ENCODE data around the gene GLA.

The GLA gene

GRCh38 chrX:101407748-101408531 lies at the start of gene GLA, which contains the start of gene HNRNPH2:
TSS of gene GLA (minus strand) at chrX:101407925. CDS start at chrX:101407903, 22 bp downstream.
TSS of gene HNRNPH2 (plus strand) at chrX:101408222. CDS start at chrX:101411989, 3,767 bp downstream.
- ATAC-seq (ENCODE audit: low read depth) (peak; percentile 84), DNase-seq (ENCODE audit: low spot score in 2 of 2) (peak; percentile 67 to 82)
- H3K4me1 Mint-ChIP-seq = peaks cover 21% of the 10 kb centered on the region
- H3K27ac Mint-ChIP-seq = peak within 1 kb of the TSS; percentile 98
- H3K4me3 Mint-ChIP-seq = peak within 1 kb of the TSS; percentile 98
- peaks cover 14% of the 10 kb centered on the region for H3K36me3 Mint-ChIP-seq
- H3K27me3 Mint-ChIP-seq = no peaks in the 10 kb centered on the region
- no peaks in the 10 kb centered on the region for H3K9me3 Mint-ChIP-seq

GRCh38 chrX:101452056-101452455 lies 44.3 kb upstream of the GLA start:
- H3K9me3 Mint-ChIP-seq = peaks cover 5% of the 10 kb centered on the region
- ATAC-seq (ENCODE audit: low read depth) (no peak), DNase-seq (ENCODE audit: low spot score in 2 of 2) (no peak)
- H3K36me3 Mint-ChIP-seq = peaks cover 28% of the 10 kb centered on the region
- no peaks in the 10 kb centered on the region for H3K27me3 Mint-ChIP-seq
- H3K4me3 Mint-ChIP-seq = no peak overlapping the region
- H3K4me1 Mint-ChIP-seq = no peaks in the 10 kb centered on the region
- H3K27ac Mint-ChIP-seq = no peak overlapping the region

- DNase-seq (ENCODE audit: low spot score in 2 of 2) (no peak), ATAC-seq (ENCODE audit: low read depth) (no peak)
- H3K36me3 Mint-ChIP-seq = peaks cover 28% of the 10 kb centered on the region
- H3K27me3 Mint-ChIP-seq = no peaks in the 10 kb centered on the region
- no peaks in the 10 kb centered on the region for H3K4me1 Mint-ChIP-seq
- peaks cover 5% of the 10 kb centered on the region for H3K9me3 Mint-ChIP-seq
- no peak overlapping the region for H3K27ac Mint-ChIP-seq
- no peak overlapping the region for H3K4me3 Mint-ChIP-seq
Observed at GRCh38 chrX:101450961-101451360, 43.2 kb upstream of the GLA start.

- no peak overlapping the region for H3K4me3 Mint-ChIP-seq
Observed at GRCh38 chrX:101450085-101450484, 42.4 kb upstream of the GLA start.

GRCh38 chrX:101449279-101449678 lies 41.6 kb upstream of the GLA start:
- no peak for DNase-seq (ENCODE audit: low spot score in 2 of 2)
- Mint-ChIP-seq H3K27ac (no peak overlapping the region), H3K27me3 (no peaks in the 10 kb centered on the region), H3K4me1 (no peaks in the 10 kb centered on the region), H3K4me3 (no peak overlapping the region), H3K36me3 (peaks cover 26% of the 10 kb centered on the region), H3K9me3 (peaks cover 5% of the 10 kb centered on the region)
- no peak for ATAC-seq (ENCODE audit: low read depth)

More at GRCh38 chrX:101450085-101450484, 42.4 kb upstream of the GLA start:
- no peak for ATAC-seq (ENCODE audit: low read depth)
- DNase-seq (ENCODE audit: low spot score in 2 of 2) = no peak
- H3K9me3 Mint-ChIP-seq = peaks cover 5% of the 10 kb centered on the region
- H3K36me3 Mint-ChIP-seq = peaks cover 28% of the 10 kb centered on the region
- H3K27me3 Mint-ChIP-seq = no peaks in the 10 kb centered on the region
- no peak overlapping the region for H3K27ac Mint-ChIP-seq
- H3K4me1 Mint-ChIP-seq = no peaks in the 10 kb centered on the region

DNA sequence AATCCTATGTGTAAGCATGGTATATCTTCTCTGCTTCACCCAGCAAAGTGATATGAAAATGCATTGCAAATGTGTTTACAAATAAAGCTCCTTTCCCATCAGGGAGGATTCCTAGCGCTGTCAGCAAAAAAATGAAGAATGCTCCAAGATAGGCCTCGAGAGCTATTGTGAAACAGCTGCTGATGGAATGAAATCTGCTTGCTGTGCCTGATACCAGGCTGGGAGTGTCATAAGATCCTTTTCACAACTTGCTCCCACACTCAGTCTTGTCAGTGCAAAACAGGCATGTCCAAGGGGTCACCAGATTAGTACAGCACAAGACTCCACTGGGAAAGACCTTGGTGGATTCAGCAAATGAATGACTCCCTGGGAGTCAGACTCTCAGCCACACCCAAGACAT lies 34.4 kb upstream of the GLA start:
- no peaks in the 10 kb centered on the region for H3K4me1 Mint-ChIP-seq
- DNase-seq (ENCODE audit: low spot score in 2 of 2) = no peak
- H3K27ac Mint-ChIP-seq = no peak overlapping the region
- no peak overlapping the region for H3K4me3 Mint-ChIP-seq
- peaks cover 22% of the 10 kb centered on the region for H3K36me3 Mint-ChIP-seq
- ATAC-seq (ENCODE audit: low read depth) = no peak
- H3K9me3 Mint-ChIP-seq = no peaks in the 10 kb centered on the region
- H3K27me3 Mint-ChIP-seq = no peaks in the 10 kb centered on the region

DNA sequence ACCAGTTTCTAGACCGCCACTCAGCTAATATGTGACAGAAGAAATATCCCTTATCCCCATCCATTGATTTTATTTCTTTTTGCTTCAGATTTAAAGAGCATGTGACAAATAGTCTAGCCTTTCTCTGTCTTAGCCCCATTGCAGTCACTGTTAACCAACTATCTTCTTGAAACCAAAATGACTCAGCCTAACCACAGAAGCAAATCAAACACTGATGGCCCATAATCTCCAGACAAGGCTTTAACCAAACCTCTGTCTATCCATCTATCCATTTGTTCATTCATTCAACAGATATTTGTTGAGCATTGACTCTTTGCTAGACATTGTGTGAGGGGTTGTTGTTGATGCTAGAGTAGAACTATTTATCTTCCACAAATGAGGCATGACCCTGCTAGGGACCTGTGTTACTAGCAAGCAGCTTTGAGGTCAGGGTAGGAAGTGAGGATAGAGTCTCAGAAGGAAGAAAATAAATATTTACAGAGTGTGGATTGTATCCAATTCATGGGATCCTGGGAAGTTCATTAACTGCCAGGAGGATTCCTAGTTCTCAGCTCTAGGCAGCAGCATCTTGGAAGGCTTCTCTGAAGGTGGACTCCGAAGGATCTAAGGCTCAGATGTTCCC lies 22.8 kb upstream of the GLA start:
- Mint-ChIP-seq H3K27me3 (no peaks in the 10 kb centered on the region), H3K4me3 (no peak overlapping the region), H3K4me1 (peaks cover 4% of the 10 kb centered on the region), H3K36me3 (peaks cover 11% of the 10 kb centered on the region), H3K27ac (no peak overlapping the region), H3K9me3 (no peaks in the 10 kb centered on the region)
- ATAC-seq (ENCODE audit: low read depth) (no peak), DNase-seq (ENCODE audit: low spot score in 2 of 2) (no peak)

DNA sequence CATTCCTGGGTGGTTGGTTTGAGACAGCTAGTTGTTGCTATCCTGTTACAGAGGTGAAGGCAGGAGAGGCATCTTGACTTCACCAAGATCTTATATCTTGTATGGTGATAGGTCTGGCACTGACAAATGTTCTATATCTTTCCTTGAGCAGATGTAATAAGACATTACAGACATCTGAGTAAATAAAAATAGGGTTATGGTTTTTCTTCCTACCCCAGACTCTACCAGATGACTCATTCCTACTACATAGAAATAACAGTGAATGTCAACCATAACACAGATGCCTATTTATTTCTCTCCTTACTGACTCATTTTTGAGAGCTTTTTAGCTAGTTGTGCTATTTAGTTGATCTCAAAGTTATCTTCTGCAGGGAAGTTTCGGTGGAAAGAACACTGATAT lies 22.2 kb upstream of the GLA start:
- H3K4me3 Mint-ChIP-seq = no peak overlapping the region
- ATAC-seq (ENCODE audit: low read depth) (no peak), DNase-seq (ENCODE audit: low spot score in 2 of 2) (no peak)
- H3K36me3 Mint-ChIP-seq = peaks cover 14% of the 10 kb centered on the region
- peaks cover 4% of the 10 kb centered on the region for H3K4me1 Mint-ChIP-seq
- no peaks in the 10 kb centered on the region for H3K27me3 Mint-ChIP-seq
- no peaks in the 10 kb centered on the region for H3K9me3 Mint-ChIP-seq
- no peak overlapping the region for H3K27ac Mint-ChIP-seq

DNA sequence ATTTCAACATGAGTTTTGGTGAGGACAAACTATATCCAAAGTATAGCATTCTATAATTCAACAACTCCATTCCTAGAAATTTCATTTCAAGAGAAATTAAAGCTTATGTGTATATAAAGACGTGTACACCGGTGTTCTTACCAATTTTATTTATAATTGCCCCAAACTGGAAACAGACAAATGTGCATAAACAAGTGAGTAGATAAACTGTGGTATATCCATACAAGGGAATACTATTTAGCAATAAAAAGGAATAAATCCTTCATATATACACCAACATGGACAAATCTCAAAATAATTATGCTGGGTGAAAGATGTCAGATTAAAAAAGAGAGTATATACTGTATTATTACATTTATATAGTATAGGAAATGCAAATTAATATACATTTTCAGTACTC lies 20.2 kb upstream of the GLA start:
- Mint-ChIP-seq H3K27me3 (no peaks in the 10 kb centered on the region), H3K9me3 (no peaks in the 10 kb centered on the region), H3K4me3 (no peak overlapping the region), H3K4me1 (peaks cover 4% of the 10 kb centered on the region), H3K27ac (no peak overlapping the region), H3K36me3 (peaks cover 18% of the 10 kb centered on the region)
- ATAC-seq (ENCODE audit: low read depth) (no peak), DNase-seq (ENCODE audit: low spot score in 2 of 2) (no peak)

GRCh38 chrX:101419489-101419888 lies 11.8 kb upstream of the GLA start:
- no peaks in the 10 kb centered on the region for H3K27me3 Mint-ChIP-seq
- peaks cover 9% of the 10 kb centered on the region for H3K4me1 Mint-ChIP-seq
- H3K27ac Mint-ChIP-seq = no peak overlapping the region
- ATAC-seq (ENCODE audit: low read depth) (no peak), DNase-seq (ENCODE audit: low spot score in 2 of 2) (no peak)
- H3K9me3 Mint-ChIP-seq = no peaks in the 10 kb centered on the region
- H3K4me3 Mint-ChIP-seq = peak overlapping the region; percentile 41
- peaks cover 5% of the 10 kb centered on the region for H3K36me3 Mint-ChIP-seq

DNA sequence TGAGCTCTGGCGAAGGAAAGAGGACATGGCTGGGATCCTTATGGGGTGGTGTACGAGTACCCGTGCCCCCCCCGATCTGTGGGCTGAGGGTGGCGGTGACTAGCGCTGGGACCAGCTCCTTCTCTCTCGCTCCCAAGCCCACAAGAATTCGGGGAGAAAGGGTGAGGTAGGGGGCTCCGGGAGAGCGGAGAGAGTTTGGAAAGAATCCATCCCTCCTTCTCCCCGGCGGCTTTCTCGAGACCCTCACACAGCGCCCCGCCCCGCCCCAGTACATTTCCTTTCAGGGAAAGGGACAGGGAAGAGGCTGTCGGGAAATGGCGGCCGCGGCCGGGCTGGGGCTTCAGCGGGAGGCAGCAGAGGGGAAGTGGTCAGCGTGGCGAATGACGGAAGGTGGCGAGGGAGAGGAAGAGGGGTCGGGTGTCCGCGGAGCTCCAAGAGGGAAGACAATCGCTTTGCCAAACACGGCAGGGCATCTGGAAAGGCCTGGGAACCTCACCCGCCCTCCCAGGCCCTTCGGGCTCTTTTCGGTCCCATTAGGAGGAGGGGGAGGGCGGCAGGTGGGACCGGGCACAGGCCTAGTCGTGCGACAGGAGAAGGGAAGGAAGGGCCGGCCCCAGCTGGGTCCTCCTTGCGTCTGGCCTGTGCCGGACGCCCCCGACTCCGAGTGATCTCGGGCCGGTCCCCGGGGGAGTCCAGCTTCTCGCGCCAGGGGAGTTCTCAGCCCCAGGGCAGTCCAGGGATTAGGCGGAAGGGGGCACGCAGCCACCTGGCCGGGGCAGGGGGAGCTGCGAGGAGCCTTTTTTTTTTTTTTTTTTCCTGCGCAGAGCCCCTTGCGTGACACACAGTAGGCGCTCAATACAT lies 10.5 kb upstream of the GLA start:
- Mint-ChIP-seq H3K9me3 (no peaks in the 10 kb centered on the region), H3K36me3 (peaks cover 5% of the 10 kb centered on the region), H3K4me3 (peak overlapping the region; percentile 90), H3K27me3 (no peaks in the 10 kb centered on the region), H3K4me1 (peaks cover 10% of the 10 kb centered on the region), H3K27ac (peak overlapping the region; percentile 97)
- peak; percentile 50 for ATAC-seq (ENCODE audit: low read depth)
- DNase-seq (ENCODE audit: low spot score in 2 of 2) = peak in 1 of 2 donors; percentile 29

GRCh38 chrX:101417190-101417589 lies 9.5 kb upstream of the GLA start:
- peaks cover 20% of the 10 kb centered on the region for H3K4me1 Mint-ChIP-seq
- no peaks in the 10 kb centered on the region for H3K27me3 Mint-ChIP-seq
- DNase-seq (ENCODE audit: low spot score in 2 of 2) (no peak), ATAC-seq (ENCODE audit: low read depth) (no peak)
- H3K27ac Mint-ChIP-seq = peak overlapping the region; percentile 97
- peaks cover 13% of the 10 kb centered on the region for H3K36me3 Mint-ChIP-seq
- no peaks in the 10 kb centered on the region for H3K9me3 Mint-ChIP-seq
- H3K4me3 Mint-ChIP-seq = peak overlapping the region; percentile 90

DNA sequence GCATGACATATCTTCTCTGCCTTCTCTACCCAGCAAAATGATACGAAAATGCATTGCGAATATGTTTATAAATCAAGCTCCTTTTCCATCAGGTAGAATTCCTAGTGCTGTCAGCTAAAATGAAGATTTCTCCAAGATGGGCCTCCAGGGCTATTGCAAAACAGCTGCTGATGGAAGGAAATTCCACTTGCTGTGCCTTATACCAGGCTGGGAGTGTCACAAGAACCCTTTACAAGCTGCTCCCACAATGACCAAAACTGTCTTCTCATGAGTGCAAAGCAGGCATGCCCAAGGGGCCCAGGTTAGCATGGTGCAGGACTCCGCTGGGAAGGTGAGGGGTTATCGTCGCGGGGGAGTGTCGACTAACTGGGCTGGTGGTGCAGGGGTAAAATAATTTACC lies 9.0 kb upstream of the GLA start:
- DNase-seq (ENCODE audit: low spot score in 2 of 2) (no peak), ATAC-seq (ENCODE audit: low read depth) (no peak)
- Mint-ChIP-seq H3K4me1 (peaks cover 24% of the 10 kb centered on the region), H3K27ac (no peak overlapping the region), H3K27me3 (no peaks in the 10 kb centered on the region), H3K36me3 (peaks cover 18% of the 10 kb centered on the region), H3K4me3 (peak overlapping the region; percentile 43), H3K9me3 (no peaks in the 10 kb centered on the region)
